ENCODE results near the gene ASTN1.

Gene ASTN1

DNA sequence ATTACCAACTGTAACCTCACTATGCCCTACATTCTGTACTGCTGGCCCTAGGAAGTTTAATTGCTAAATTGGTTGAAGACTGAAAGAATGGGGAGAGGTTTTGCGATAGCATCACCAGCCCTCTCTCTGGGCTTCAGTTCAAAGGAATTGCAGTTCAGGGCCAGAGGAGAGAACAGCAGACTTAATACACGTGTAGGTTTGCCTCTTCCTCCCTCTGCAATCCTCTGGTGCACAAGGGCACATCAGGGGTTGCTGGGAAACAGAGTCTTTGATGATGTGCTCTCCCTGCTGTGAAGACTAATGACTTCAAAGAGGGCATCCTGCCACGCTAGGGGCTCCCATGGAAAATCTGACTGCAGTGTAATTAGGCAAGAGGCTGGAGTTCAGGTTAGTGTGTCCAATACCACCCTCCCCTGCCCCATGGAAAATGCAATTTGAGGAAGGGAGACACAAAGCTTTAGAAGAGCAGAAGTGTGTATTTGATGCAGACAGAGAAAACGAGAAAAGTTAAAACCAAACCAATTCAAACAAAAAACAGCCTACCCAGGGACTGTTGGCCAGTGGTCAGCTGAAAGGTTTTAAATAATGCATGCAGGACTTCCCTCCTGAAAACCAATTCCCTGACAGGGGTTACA is 167.9 kb downstream of the ASTN1 start:
- no peak overlapping the region for H3K4me3 ChIP-seq (ENCODE audit: control insufficient read depth, low read depth, low read length)
- peak; percentile 17 for DNase-seq (ENCODE audit: low read depth)
- TF ChIP-seq, protein P1, sequence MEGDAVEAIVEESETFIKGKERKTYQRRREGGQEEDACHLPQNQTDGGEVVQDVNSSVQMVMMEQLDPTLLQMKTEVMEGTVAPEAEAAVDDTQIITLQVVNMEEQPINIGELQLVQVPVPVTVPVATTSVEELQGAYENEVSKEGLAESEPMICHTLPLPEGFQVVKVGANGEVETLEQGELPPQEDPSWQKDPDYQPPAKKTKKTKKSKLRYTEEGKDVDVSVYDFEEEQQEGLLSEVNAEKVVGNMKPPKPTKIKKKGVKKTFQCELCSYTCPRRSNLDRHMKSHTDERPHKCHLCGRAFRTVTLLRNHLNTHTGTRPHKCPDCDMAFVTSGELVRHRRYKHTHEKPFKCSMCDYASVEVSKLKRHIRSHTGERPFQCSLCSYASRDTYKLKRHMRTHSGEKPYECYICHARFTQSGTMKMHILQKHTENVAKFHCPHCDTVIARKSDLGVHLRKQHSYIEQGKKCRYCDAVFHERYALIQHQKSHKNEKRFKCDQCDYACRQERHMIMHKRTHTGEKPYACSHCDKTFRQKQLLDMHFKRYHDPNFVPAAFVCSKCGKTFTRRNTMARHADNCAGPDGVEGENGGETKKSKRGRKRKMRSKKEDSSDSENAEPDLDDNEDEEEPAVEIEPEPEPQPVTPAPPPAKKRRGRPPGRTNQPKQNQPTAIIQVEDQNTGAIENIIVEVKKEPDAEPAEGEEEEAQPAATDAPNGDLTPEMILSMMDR (conservative IDR thresholded peaks at IDR 0.05; ENCODE audit: control insufficient read depth, insufficient read depth, low read depth, low read length) = no peak

DNA sequence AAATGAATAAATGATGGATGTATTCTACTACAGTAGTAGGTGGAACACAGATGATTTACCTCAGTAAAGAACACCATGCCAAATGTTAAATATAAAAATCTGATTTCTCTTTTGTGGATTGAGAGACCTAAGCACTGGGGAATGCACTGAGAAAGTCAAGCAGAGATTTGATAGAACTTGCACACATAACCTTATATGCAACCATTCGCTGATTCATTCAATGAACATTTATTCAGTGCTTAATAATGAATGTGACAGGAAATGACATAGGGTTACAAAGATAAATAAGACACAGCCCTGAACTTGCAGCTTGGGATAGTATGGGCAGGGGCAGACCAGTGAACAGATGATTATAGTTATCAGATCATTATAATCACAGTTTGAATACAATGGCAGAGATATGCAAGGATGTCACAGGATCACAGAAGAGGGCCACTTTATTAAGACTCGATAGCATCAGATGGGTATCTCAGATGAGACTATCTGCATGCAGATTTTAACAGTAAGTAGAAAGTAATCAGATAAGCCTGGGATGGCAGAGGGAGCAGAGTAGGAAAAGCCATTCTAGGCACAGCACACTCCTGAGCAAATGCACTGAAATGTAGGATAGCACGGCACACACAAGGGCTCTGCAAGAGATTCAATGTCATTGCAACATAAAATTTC is 169.4 kb downstream of the ASTN1 start:
- peak; percentile 21 for DNase-seq (ENCODE audit: low read depth)
- no peak overlapping the region for H3K4me3 ChIP-seq (ENCODE audit: control insufficient read depth, low read depth, low read length)
- TF ChIP-seq, protein P1 (conservative IDR thresholded peaks at IDR 0.05; ENCODE audit: control insufficient read depth, insufficient read depth, low read depth, low read length) = no peak

DNA sequence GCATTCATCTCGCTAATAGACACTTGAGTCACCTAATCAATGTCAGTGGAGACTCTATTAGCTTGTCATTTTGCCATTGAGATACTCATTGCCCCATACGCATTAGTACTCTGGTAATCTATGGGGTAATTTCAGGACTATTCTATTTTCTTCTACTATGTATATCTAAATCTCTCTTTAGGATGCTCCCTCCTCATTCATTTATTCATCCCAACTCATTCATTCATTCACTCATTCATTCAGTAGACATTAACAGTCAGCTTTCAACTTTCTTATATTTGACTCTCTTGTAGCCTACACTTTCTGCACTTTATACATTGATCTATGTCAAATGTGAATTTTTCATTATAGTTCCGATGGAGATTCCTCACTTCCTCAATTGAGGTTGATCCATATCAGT is 170.9 kb downstream of the ASTN1 start:
- no peak for DNase-seq (ENCODE audit: low read depth)
- TF ChIP-seq, protein P1 (conservative IDR thresholded peaks at IDR 0.05; ENCODE audit: control insufficient read depth, insufficient read depth, low read depth, low read length) = no peak
- H3K4me3 ChIP-seq (ENCODE audit: control insufficient read depth, low read depth, low read length) = no peak overlapping the region

DNA sequence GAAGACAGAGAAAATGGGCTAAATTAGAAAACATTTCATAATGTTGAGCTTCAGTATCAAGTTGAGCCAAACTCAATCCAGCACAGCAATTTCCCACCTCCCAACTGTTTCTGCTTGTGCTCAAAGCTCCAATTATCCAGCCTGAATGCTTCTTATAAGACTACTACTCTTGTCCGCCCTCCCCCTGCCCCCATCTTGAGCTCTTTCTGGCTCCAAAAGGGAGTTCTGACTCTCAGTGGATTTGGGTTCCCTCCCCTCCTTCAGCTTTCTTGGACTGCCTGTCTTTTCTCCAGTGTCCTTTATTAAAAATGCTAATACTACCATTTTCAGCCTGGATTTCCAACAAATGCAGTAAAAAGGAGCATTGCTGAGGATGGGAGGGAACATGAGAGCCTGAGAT is 174.8 kb downstream of the ASTN1 start:
- H3K4me3 ChIP-seq (ENCODE audit: control insufficient read depth, low read depth, low read length) = no peak overlapping the region
- TF ChIP-seq, protein P1 (conservative IDR thresholded peaks at IDR 0.05; ENCODE audit: control insufficient read depth, insufficient read depth, low read depth, low read length) = no peak
- no peak for DNase-seq (ENCODE audit: low read depth)

DNA sequence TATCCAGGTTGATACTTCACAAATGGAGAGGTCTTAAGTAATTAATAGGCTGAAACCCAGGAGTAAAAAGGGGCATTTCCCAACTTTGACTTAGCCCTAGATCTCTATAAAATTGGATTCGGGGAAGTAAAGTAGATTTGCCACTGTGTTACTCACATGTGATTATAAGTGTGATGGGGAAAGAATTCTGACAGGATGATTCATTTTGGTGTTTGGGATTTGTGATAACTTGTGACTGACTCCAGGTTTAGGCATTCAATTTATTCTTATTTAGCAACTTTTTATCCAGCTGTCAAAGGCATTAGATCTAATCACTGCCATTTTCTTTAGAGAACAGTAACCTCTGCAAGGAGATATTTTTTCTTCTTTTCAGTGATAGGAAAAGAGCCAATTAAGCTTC is 175.5 kb downstream of the ASTN1 start:
- peak; percentile 49 for DNase-seq (ENCODE audit: low read depth)
- H3K4me3 ChIP-seq (ENCODE audit: control insufficient read depth, low read depth, low read length) = no peak overlapping the region
- TF ChIP-seq, protein P1 (conservative IDR thresholded peaks at IDR 0.05; ENCODE audit: control insufficient read depth, insufficient read depth, low read depth, low read length) = no peak

DNA sequence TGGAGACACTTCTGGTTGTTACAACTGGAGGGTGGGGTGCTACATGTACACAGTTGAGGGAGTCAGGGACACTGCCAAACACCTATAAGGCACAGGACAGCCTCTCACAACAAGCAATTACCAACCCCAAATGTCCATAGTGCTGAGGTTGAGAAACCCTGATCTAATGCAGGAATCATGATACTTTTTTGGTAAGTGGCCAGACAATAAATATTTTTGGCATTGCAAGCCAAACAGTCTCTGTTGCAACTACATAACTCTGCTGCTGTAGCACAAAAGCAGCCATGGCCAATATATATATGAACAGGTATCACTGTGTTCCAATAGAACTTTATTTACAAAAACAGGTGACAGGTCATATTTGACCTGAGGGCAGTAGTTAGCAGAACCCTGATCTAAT is 177.5 kb downstream of the ASTN1 start:
- TF ChIP-seq, protein P1 (conservative IDR thresholded peaks at IDR 0.05; ENCODE audit: control insufficient read depth, insufficient read depth, low read depth, low read length) = no peak
- peak; percentile 59 for DNase-seq (ENCODE audit: low read depth)
- no peak overlapping the region for H3K4me3 ChIP-seq (ENCODE audit: control insufficient read depth, low read depth, low read length)

All from fibroblast of mammary gland (primary cell).